Middle frontal gyrus (tissue), 1 donor: ENCODE measurements around the gene KCNH8.

Experiments used
- DNase-seq: peaks from one replicate; pipeline ENCODE4 v3.0.0-alpha.2; 2015; ENCODE audit warnings: low spot score; ENCODE audit errors: extremely low spot score

Gene KCNH8

DNA sequence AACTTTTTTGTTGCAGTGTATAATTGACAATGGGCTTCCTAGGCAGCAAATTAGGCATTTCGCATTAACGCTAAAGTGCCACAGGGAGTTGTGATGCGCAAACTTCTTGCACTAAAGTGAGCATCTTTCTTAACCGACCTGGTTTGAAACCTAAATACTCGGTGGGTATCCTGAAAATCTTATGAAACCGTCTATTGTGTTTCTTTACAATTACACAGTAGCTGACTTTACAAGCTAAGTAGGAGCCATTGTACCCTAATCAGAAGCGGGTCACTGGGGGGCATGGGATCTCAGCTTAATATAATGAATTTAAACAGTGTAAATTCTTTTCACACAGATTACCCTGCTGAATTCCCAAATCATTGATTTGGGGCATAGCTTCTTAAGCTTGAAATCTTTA is 328.0 kb downstream of the KCNH8 start:
- no peak for DNase-seq

GRCh38 chr3:19485267-19485666 is 337.0 kb downstream of the KCNH8 start:
- no peak for DNase-seq

- DNase-seq = no peak
Observed at GRCh38 chr3:19487386-19487785, 339.1 kb downstream of the KCNH8 start.

- DNase-seq = no peak
Observed at GRCh38 chr3:19488939-19489338, 340.6 kb downstream of the KCNH8 start.

DNA sequence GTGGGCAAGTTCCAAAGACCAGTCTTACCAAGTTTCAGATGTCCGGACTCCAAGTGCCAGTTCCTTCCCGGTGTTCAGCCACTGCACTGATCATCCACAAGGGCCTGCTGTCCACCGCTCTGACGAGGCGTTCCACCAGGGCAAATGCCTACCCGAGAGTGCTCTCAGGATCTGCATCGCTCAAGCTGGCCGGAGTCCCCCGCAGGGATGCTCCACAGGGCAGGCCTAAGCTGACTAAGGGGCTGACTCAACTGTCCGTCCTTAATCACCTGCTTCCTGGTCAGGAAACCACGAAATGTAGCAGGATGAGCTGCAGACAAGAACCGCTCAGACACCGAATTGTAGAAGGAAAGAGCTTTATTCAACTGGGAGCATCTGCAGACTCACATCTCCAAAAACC is 341.6 kb downstream of the KCNH8 start:
- no peak for DNase-seq

DNA sequence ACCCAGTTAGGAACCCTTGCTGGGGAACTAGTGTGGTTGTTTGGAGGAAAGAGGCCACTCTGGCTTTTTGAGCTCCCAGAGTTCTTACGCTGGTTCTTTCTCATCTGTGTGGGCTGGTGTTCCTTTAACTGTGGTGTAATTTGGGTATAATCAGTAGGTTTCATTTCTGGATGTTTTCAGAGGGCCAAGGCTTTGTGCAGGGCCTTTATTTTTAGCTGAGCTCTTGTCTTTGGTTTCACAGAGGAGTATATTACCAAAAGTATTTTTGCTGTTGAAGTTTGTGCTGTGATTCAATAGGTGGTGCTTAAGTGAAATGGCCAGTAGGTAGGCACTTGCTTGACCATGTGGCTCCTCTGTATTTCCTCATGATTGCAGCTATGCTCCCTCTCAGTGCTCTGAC is 357.9 kb downstream of the KCNH8 start:
- DNase-seq = no peak

GRCh38 chr3:19522305-19522704 is 374.0 kb downstream of the KCNH8 start:
- DNase-seq = no peak

GRCh38 chr3:19526071-19526470 is 377.8 kb downstream of the KCNH8 start:
- DNase-seq = no peak

DNA sequence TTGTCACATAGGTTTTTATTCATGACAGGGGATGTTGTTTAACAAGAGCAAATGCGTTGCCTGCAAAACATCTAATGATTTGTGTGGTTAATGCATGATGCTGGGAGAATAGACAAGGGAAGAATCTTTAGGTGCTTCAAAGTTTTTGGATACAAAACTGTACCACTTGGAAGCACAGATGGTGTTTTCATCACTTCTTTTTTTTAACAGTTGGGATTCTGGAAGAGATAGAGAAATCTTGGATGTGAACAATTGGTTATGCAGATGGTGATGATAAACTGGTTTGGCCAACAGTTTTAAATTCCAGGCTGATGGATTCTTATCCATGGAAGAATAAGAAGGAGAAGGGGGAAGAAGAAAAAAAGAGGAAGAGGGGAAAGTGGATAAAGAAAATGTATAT is 379.4 kb downstream of the KCNH8 start:
- no peak for DNase-seq

DNA sequence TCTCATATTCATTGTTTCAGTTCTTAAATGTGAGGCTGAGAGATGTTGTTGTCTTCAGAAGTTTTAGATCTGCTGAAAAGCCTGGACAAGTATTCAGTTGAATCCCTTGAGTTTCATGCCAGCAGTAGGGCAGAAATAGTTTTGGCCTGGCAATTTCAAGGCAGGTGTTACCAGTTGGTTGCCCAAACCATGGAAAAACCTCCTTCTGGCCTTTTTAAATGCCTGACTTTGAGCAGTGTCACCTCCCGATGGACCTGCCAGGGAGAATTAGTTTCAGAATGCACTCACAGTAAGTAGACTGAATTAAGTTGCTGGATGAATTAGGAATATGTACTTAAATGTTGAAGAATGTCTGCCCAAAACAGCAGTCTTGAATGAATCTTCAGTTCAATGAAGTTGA is 383.1 kb downstream of the KCNH8 start:
- no peak for DNase-seq

GRCh38 chr3:19539518-19540392 is 391.4 kb downstream of the KCNH8 start:
- DNase-seq = peak; percentile 14

- no peak for DNase-seq
Observed at GRCh38 chr3:19540464-19540863, 392.2 kb downstream of the KCNH8 start.

DNA sequence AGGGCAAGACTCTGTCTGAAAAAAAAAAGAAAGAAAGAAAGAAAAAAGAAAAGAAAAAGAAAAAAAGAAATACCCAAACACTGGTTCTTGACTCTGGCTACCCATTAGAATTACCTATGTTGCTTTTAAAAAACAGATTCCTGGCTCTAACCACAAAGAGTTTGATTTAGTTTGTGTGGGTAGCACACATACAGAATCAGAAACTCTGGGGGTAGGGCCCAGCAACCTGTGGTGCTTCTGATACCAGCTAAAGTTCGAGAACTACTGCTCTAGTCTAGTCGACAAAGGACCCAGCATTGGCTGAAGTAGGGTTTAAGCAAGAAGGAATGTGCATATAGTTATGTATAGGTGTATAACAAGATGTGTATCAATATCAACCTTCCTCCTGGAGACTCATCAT is 393.0 kb downstream of the KCNH8 start:
- no peak for DNase-seq

DNA sequence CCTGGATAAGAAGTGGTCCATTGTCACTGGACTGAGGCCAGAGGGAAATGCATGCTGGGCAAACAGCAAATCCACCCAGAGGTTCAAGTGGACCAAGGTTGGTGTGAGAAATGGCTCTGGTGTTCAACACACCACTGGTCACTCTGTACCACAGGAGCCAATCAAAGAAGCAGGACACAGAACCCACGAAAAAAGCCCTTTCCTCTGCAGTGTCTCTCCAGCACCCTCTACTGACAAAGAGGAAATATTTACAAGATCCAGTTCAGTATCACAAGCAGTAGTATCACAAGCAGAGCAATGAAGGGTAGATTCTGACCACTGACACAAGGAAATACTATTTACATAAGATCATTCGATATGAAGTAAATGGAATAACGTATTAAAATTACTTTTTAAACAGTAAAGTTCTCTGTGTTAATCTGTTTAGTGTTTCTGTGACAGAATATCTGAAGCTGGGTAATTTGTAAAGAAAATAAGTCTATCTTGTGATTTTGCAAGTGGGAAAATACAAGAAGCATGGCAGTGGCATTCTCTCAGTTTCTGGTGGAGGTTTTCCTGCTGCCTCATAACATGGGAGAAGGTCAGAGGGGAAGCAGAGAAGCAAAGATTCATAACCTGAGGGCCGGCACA is 395.0 kb downstream of the KCNH8 start:
- no peak for DNase-seq

GRCh38 chr3:19547665-19548464 is 399.6 kb downstream of the KCNH8 start:
- no peak for DNase-seq

DNA sequence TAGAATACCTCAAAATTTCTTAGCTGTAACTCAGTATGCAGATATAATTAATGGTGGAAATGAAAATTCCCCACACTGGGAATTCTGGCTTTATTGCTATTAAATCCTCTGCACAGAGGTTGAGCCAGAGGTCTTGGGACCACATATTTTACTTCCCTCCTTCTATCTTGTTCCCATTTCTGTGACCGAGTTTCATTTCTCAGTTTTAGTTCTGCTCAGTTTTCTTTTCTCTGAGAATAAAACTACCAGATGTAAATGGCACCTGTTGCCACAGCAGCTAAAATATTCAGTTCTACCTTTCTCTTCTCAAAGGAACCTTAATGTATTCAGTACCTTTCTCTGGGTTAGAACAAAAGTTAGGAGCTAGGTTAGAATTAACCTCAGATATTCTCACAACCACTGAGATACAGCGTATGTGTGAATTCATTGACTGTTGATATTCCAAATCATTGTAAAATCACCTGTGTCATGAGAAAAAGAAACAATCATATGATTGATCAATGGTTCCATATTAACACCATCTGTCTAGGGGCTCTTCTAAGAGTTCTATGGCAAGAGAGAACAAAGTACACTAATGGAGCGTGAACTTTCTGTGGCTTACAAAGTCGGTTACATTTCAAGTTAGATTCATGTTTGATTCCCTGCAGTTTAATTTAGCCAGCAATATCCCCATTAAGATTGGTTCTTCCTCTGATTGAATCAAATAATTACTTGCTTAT is 411.6 kb downstream of the KCNH8 start:
- no peak for DNase-seq

- DNase-seq = no peak
Observed at GRCh38 chr3:19573644-19574043, 425.3 kb downstream of the KCNH8 start.

DNA sequence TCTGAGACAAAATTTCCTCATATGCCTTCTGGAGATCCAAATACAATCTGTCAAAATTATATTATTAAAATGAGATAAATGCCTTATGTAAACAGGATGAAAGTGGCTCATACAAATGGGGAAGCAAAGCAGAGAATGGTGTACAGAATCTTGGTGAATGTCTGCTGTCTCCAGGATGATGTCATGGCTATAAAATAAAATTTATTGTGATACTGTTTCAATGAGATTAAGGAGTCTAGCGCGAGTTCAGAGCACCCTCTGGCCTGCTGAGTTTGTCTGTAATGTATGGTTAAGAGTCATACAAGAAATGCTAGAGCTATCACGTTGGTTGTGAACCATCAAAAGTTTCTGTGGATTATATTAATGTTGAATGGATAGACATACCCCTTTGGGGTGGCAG is 426.0 kb downstream of the KCNH8 start:
- DNase-seq = no peak

DNA sequence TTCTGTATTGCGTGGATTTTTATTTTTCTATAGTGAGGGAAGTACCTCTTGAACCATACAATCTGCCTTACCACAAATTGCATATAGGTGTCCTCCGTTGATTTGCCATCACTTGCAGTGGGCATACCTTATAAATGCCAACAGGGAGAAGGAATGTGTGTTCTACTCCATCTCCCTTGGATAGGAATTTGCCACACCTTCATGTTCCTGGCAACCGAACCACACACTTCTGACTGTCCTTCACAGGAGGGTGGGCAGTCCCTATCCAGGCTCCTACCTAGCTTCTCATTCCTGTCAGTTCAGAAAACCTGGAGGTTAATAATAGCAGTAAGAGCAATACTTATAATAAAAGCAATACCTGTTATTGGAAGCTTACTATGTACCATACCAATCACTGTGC is 428.0 kb downstream of the KCNH8 start:
- DNase-seq = no peak
